CD4-positive, alpha-beta T cell treated with Interleukin-6 for 4 hours (primary cell): ENCODE measurements around the gene MARCHF9.

ENCODE experiments used
- DNase-seq: peaks from one replicate; pipeline ENCODE4 v3.0.0-alpha.2; 2020; ENCODE audit warnings: mixed read lengths

Gene MARCHF9

GRCh38 chr12:57807285-57807684, 52.4 kb downstream of the MARCHF9 start:
- DNase-seq, result no peak

GRCh38 chr12:57808351-57808750, 53.4 kb downstream of the MARCHF9 start:
- DNase-seq, result no peak

- no peak for DNase-seq
These were observed 54.5 kb downstream of the MARCHF9 start for GRCh38 chr12:57809425-57809824.
